ENCODE measurements around the gene PLPP3.

The PLPP3 gene

DNA sequence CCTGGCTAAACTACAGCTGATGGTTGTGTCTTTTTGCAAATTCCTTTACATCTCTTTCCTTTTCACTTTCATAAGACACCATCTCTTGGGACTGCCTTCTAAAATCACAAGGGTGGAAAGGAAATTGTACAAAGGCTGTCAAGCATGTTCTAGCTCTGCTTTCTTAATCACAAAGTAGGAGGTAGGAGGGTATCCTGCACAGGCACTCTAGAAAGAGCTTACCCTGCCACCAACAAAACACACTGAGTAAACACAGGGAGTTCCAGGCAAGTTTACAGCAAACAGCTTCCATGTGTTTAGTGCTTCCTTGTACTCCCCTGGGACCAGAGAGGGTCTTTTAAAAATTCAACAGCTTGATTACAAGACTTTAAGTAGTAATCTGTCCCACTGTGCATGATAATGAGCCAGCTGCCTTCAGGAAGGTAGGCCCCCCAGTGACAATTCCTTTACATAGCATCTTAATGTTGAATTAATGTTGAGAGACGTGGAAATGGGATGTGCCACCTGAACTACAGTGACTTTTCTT is 2.4 kb downstream of the PLPP3 start (continued):
- TF ChIP-seq ZNF621 (tag by site-specific recombination; IDR thresholded peaks at IDR 0.05) (no peak), ZSCAN18 (tag by site-specific recombination; IDR thresholded peaks at IDR 0.05) (no peak), ZNF132 (tag by site-specific recombination; IDR thresholded peaks at IDR 0.05; ENCODE audit: borderline replicate concordance) (no peak), OSR2 (tag by site-specific recombination; IDR thresholded peaks at IDR 0.05) (peak; percentile 74), SP7 (tag by site-specific recombination; IDR thresholded peaks at IDR 0.05) (0 out of 2 replicates have a peak, but pooled peaks have one; percentile 32), ZNF624 (tag by site-specific recombination; IDR thresholded peaks at IDR 0.05) (no peak), ZIC2 (tag by site-specific recombination; IDR thresholded peaks at IDR 0.05) (0 out of 2 replicates have a peak, but pooled peaks have one; percentile 14), YY2 (tag by site-specific recombination; IDR thresholded peaks at IDR 0.05) (no peak), ZNF701 (tag by site-specific recombination; IDR thresholded peaks at IDR 0.05) (no peak), ZNF16 (tag by site-specific recombination; IDR thresholded peaks at IDR 0.05; ENCODE audit: low read depth) (no peak), ZFP69B (tag by site-specific recombination; IDR thresholded peaks at IDR 0.05) (no peak), ZNF843 (tag by site-specific recombination; IDR thresholded peaks at IDR 0.05) (peak; percentile 21; the same call in 1 of the 2 replicates), ZNF311 (tag by site-specific recombination; IDR thresholded peaks at IDR 0.05; ENCODE audit: borderline replicate concordance) (no peak), ZNF394 (tag by site-specific recombination; IDR thresholded peaks at IDR 0.05; ENCODE audit: borderline replicate concordance) (no peak), ZNF140 (tag by site-specific recombination; IDR thresholded peaks at IDR 0.05) (no peak), ATF2 (tag by site-specific recombination; IDR thresholded peaks at IDR 0.05; ENCODE audit: low read depth) (no peak), ZBTB48 (tag by site-specific recombination; IDR thresholded peaks at IDR 0.05) (no peak), ZNF776 (tag by site-specific recombination; IDR thresholded peaks at IDR 0.05; ENCODE audit: borderline replicate concordance) (no peak), ZNF138 (tag by site-specific recombination; IDR thresholded peaks at IDR 0.05; ENCODE audit: borderline replicate concordance) (no peak), MEIS1 (CRISPR knock-in tag; IDR thresholded peaks at IDR 0.05; ENCODE audit: borderline replicate concordance) (no peak), ZBTB11 (tag by site-specific recombination; conservative IDR thresholded peaks at IDR 0.05; ENCODE audit: low read depth) (no peak), ZNF157 (tag by site-specific recombination; IDR thresholded peaks at IDR 0.05) (no peak), ZNF23 (tag by site-specific recombination; IDR thresholded peaks at IDR 0.05; ENCODE audit: borderline replicate concordance) (no peak), ZNF18 (tag by site-specific recombination; IDR thresholded peaks at IDR 0.05) (0 out of 2 replicates have a peak, but pooled peaks have one; percentile 14), ZNF239 (tag by site-specific recombination; IDR thresholded peaks at IDR 0.05) (no peak), HIC1 (tag by site-specific recombination; IDR thresholded peaks at IDR 0.05) (no peak), ZNF670 (tag by site-specific recombination; IDR thresholded peaks at IDR 0.05; ENCODE audit: low read depth) (no peak), ZNF658 (tag by site-specific recombination; IDR thresholded peaks at IDR 0.05) (no peak), ZFP37 (tag by site-specific recombination; IDR thresholded peaks at IDR 0.05) (no peak)
- TF ChIP-seq, protein P1, sequence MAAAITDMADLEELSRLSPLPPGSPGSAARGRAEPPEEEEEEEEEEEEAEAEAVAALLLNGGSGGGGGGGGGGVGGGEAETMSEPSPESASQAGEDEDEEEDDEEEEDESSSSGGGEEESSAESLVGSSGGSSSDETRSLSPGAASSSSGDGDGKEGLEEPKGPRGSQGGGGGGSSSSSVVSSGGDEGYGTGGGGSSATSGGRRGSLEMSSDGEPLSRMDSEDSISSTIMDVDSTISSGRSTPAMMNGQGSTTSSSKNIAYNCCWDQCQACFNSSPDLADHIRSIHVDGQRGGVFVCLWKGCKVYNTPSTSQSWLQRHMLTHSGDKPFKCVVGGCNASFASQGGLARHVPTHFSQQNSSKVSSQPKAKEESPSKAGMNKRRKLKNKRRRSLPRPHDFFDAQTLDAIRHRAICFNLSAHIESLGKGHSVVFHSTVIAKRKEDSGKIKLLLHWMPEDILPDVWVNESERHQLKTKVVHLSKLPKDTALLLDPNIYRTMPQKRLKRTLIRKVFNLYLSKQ (tag by site-specific recombination; IDR thresholded peaks at IDR 0.05; ENCODE audit: borderline replicate concordance) = no peak

All from HEK293 (cell line).